Measurements from ENCODE around the gene SLC6A13.

DNA sequence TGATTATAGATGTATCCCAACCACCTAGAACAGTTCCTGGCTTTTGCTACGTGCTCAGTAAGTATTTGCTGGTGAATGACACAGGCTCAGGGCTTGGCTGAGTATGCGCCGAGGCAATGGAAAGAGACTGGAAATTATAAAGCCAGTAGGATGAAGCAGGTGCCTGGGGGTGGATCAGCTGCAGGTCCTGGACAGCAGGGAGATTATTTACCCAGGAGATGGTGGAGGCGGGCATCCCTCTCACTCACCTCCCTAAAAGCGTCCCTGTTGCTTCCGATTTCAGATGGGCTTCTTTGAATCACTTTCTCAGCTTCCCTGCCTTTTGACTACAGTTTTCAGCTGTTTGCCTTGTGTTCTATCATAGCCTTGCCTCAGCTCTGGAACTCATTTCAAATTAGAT is 6.4 kb downstream of the SLC6A13 start:
- TF ChIP-seq, protein P1, sequence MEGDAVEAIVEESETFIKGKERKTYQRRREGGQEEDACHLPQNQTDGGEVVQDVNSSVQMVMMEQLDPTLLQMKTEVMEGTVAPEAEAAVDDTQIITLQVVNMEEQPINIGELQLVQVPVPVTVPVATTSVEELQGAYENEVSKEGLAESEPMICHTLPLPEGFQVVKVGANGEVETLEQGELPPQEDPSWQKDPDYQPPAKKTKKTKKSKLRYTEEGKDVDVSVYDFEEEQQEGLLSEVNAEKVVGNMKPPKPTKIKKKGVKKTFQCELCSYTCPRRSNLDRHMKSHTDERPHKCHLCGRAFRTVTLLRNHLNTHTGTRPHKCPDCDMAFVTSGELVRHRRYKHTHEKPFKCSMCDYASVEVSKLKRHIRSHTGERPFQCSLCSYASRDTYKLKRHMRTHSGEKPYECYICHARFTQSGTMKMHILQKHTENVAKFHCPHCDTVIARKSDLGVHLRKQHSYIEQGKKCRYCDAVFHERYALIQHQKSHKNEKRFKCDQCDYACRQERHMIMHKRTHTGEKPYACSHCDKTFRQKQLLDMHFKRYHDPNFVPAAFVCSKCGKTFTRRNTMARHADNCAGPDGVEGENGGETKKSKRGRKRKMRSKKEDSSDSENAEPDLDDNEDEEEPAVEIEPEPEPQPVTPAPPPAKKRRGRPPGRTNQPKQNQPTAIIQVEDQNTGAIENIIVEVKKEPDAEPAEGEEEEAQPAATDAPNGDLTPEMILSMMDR (IDR thresholded peaks at IDR 0.05), result no peak
- TF ChIP-seq POLR2A (IDR thresholded peaks at IDR 0.05), result no peak

All from right lobe of liver (tissue), 4 donors.